Liver (tissue), 3 donors: ENCODE data around the gene BPHL.

Source experiments
- EGR1 ChIP-seq, 2 donors: IDR thresholded peaks; 2 replicates each; pipeline ENCODE4 v1.6.1; 2016 to 2018; ENCODE audit warnings: antibody characterized with exemption in 2 of 2, low read depth in 2 of 2
- FOXA1 ChIP-seq: IDR thresholded peaks from 2 replicates; pipeline ENCODE4 v1.6.1; 2016; ENCODE audit warnings: antibody characterized with exemption
- NR2F2 ChIP-seq: IDR thresholded peaks from 2 replicates; pipeline ENCODE4 v1.6.1; 2016; ENCODE audit warnings: antibody characterized with exemption
- RAD21 ChIP-seq, 2 donors: IDR thresholded peaks; 2 replicates each; pipeline ENCODE4 v1.6.1; 2016; ENCODE audit warnings: antibody characterized with exemption in 2 of 2, mild to moderate bottlenecking in 2 of 2
- RXRA ChIP-seq, 2 donors: IDR thresholded peaks; 2 replicates each; pipeline ENCODE4 v1.6.1; 2017 to 2018; ENCODE audit warnings: antibody characterized with exemption in 2 of 2, mild to moderate bottlenecking in 1 of 2
- TAF1 ChIP-seq: conservative IDR thresholded peaks from 2 replicates; pipeline ENCODE4 v1.6.1; 2016; ENCODE audit warnings: antibody characterized with exemption, mild to moderate bottlenecking
- YY1 ChIP-seq: IDR thresholded peaks from 2 replicates; pipeline ENCODE4 v1.6.1; 2016; ENCODE audit warnings: antibody characterized with exemption, mild to moderate bottlenecking
- TF ChIP-seq, protein P1 (sequence below): IDR thresholded peaks from 2 replicates; pipeline ENCODE4 v1.6.1; 2016; ENCODE audit warnings: antibody characterized with exemption, mild to moderate bottlenecking
- TF ChIP-seq, protein P2 (sequence below): IDR thresholded peaks from 2 replicates; pipeline ENCODE4 v1.6.1; 2016; ENCODE audit warnings: antibody characterized with exemption
- TF ChIP-seq, protein P3 (sequence below): fragments of 150-350 bp; IDR thresholded peaks from 2 replicates; pipeline ENCODE4 v1.5.1; 2017; ENCODE audit warnings: improper control_type of control experiment, low read depth, low read length; ENCODE audit not compliant: missing input control
- TF ChIP-seq, protein P4 (sequence below): IDR thresholded peaks from 2 replicates; pipeline ENCODE4 v1.6.1; 2016; ENCODE audit warnings: antibody characterized with exemption
- TF ChIP-seq, protein P5 (sequence below): IDR thresholded peaks from 2 replicates; pipeline ENCODE4 v1.6.1; 2016; ENCODE audit warnings: antibody characterized with exemption
- donor health status: healthy.
- donor health status: healthy.

DNA sequence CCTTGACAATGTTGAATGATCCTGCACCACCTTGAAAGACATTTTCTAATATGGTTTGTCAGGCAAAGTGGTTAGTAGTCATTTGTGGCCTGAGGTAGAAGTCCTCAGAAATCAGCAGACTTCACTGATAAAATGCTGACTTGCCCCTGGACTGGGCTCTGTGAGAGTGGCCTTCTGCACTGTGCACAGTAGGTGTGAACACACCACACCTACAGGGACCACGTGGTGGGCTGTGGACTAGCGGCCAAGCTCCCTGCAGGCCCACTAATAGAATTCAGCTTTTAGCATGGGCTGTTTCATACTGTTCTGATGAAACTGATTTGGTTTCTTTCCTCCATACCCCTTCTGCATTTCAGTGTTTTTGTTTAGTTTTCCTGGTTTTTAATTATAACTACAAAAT lies 7.3 kb downstream of the BPHL start:
- no peak for TF ChIP-seq EGR1 (IDR thresholded peaks at IDR 0.05; ENCODE audit: low read depth in 2 of 2)
- TF ChIP-seq, protein P1, sequence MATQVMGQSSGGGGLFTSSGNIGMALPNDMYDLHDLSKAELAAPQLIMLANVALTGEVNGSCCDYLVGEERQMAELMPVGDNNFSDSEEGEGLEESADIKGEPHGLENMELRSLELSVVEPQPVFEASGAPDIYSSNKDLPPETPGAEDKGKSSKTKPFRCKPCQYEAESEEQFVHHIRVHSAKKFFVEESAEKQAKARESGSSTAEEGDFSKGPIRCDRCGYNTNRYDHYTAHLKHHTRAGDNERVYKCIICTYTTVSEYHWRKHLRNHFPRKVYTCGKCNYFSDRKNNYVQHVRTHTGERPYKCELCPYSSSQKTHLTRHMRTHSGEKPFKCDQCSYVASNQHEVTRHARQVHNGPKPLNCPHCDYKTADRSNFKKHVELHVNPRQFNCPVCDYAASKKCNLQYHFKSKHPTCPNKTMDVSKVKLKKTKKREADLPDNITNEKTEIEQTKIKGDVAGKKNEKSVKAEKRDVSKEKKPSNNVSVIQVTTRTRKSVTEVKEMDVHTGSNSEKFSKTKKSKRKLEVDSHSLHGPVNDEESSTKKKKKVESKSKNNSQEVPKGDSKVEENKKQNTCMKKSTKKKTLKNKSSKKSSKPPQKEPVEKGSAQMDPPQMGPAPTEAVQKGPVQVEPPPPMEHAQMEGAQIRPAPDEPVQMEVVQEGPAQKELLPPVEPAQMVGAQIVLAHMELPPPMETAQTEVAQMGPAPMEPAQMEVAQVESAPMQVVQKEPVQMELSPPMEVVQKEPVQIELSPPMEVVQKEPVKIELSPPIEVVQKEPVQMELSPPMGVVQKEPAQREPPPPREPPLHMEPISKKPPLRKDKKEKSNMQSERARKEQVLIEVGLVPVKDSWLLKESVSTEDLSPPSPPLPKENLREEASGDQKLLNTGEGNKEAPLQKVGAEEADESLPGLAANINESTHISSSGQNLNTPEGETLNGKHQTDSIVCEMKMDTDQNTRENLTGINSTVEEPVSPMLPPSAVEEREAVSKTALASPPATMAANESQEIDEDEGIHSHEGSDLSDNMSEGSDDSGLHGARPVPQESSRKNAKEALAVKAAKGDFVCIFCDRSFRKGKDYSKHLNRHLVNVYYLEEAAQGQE, result no peak
- TF ChIP-seq, protein P2, sequence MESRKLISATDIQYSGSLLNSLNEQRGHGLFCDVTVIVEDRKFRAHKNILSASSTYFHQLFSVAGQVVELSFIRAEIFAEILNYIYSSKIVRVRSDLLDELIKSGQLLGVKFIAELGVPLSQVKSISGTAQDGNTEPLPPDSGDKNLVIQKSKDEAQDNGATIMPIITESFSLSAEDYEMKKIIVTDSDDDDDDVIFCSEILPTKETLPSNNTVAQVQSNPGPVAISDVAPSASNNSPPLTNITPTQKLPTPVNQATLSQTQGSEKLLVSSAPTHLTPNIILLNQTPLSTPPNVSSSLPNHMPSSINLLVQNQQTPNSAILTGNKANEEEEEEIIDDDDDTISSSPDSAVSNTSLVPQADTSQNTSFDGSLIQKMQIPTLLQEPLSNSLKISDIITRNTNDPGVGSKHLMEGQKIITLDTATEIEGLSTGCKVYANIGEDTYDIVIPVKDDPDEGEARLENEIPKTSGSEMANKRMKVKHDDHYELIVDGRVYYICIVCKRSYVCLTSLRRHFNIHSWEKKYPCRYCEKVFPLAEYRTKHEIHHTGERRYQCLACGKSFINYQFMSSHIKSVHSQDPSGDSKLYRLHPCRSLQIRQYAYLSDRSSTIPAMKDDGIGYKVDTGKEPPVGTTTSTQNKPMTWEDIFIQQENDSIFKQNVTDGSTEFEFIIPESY, result no peak
- TF ChIP-seq, protein P3, sequence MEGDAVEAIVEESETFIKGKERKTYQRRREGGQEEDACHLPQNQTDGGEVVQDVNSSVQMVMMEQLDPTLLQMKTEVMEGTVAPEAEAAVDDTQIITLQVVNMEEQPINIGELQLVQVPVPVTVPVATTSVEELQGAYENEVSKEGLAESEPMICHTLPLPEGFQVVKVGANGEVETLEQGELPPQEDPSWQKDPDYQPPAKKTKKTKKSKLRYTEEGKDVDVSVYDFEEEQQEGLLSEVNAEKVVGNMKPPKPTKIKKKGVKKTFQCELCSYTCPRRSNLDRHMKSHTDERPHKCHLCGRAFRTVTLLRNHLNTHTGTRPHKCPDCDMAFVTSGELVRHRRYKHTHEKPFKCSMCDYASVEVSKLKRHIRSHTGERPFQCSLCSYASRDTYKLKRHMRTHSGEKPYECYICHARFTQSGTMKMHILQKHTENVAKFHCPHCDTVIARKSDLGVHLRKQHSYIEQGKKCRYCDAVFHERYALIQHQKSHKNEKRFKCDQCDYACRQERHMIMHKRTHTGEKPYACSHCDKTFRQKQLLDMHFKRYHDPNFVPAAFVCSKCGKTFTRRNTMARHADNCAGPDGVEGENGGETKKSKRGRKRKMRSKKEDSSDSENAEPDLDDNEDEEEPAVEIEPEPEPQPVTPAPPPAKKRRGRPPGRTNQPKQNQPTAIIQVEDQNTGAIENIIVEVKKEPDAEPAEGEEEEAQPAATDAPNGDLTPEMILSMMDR, result no peak
- no peak for TF ChIP-seq RAD21 (IDR thresholded peaks at IDR 0.05)
- TF ChIP-seq, protein P4, sequence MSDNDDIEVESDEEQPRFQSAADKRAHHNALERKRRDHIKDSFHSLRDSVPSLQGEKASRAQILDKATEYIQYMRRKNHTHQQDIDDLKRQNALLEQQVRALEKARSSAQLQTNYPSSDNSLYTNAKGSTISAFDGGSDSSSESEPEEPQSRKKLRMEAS, result no peak
- no peak for TF ChIP-seq NR2F2
- TF ChIP-seq, protein P5, sequence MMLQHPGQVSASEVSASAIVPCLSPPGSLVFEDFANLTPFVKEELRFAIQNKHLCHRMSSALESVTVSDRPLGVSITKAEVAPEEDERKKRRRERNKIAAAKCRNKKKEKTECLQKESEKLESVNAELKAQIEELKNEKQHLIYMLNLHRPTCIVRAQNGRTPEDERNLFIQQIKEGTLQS, result no peak
- no peak for TF ChIP-seq YY1
- TF ChIP-seq RXRA (IDR thresholded peaks at IDR 0.05), result no peak
- no peak for TF ChIP-seq TAF1
- TF ChIP-seq FOXA1, result no peak
